HG03457 (cell line): ENCODE data around the gene SPHK1.

Experiments
- ATAC-seq: cut with Tn5 transposase; IDR thresholded peaks from one replicate; pipeline ENCODE4 v1.9.1; 2021; ENCODE audit warnings: moderate number of reproducible peaks; ENCODE audit not compliant: unreplicated experiment

Gene SPHK1

DNA sequence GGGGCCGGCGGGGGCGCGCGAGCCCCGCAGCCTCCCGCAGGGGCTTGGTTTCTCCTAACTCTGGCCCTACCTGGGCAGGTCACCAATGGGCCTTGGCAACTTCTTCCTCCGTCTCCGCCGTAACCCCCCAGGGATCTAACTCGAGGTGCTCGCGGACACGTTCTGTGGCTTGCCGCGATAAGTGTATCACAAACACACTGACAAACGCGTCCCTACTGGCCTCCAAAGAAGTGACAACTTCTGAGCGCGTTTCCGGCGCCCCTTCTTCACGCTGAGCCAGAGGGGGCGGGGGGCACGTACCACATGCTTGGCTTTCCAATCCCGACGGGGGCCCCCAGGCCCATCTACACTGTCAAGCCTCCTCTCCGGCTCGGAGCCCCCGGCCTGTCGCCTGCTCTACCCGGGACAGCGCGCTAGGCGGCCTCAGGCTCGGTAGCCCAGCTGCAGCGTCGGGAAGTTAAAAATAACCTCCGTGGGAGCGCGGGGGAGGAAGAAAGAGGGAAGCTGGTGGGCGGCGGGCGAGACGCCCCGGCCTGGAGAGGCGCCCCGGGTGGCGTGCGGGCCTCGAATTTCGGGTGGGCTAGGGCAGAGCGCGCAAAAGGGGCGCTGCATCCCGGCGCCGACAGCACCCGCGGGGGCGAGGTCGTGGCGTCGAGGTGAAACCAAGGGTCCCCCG lies 725 bp upstream of the SPHK1 start:
- ATAC-seq: no peak

DNA sequence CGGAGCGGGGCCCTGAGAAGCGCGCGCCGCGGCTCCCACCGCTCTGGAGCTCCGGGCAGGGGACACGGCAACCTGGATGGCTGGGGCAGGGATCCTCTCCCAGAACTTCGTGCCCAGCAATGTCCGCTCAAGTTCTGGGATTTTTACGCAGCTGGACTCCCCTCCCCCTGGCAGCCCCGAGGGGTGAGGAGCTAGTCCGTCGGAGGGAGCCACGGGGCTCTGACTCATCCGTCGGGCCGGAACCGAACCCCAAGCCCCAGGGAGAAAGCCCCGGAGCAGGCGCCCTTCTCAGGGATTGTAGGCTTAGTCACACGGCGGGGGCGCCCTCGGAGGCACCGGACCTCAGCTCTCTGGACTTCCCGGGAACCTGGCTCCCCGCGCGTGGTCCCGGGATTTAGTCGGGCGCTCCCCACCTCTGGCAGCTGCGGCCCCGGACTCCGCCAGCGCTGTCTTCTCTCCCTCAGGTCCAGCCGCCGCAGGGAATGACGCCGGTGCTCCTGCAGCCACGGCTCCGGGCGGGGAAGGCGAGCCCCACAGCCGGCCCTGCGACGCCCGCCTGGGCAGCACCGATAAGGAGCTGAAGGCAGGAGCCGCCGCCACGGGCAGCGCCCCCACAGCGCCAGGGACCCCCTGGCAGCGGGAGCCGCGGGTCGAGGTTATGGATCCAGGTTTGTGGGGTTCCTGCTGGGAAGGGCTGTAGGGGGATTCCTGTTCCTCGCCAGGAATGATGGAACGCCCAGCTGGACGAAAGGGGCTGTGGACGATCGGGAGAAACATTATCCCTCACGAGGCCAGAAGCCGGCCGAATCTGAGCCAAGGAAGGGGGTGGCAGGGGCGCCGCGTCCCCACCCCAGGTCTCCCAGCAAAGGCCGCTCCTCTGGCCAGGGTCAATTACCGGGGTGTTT lies 830 bp downstream of the SPHK1 start:
- no peak for ATAC-seq

DNA sequence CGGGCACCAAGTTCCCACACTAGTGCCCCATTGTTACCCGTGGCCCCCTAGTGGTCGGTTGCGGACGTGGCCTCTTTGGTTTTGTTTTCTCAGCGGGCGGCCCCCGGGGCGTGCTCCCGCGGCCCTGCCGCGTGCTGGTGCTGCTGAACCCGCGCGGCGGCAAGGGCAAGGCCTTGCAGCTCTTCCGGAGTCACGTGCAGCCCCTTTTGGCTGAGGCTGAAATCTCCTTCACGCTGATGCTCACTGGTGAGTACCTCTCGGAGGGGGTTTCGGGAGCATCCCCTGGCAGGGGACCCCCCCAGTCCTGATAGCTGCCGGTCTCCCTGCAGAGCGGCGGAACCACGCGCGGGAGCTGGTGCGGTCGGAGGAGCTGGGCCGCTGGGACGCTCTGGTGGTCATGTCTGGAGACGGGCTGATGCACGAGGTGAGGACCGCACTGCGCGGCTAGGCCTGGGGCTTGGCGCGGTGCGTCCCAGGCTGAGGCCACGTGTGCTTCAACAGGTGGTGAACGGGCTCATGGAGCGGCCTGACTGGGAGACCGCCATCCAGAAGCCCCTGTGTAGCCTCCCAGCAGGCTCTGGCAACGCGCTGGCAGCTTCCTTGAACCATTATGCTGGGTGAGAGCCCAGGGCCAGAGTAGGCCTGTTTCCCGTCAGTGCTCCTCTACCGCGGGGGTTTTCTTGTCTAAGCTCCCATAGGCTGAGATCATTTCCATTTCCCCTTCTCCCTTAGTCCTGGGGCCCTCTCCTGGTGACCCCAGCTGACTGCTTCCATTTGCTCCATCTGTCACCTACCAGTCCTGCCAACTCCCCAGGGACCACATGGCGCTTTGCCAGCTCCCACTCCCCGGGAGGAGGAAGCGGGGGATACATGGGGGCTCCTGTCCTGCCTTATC lies 1.7 kb downstream of the SPHK1 start:
- no peak for ATAC-seq

DNA sequence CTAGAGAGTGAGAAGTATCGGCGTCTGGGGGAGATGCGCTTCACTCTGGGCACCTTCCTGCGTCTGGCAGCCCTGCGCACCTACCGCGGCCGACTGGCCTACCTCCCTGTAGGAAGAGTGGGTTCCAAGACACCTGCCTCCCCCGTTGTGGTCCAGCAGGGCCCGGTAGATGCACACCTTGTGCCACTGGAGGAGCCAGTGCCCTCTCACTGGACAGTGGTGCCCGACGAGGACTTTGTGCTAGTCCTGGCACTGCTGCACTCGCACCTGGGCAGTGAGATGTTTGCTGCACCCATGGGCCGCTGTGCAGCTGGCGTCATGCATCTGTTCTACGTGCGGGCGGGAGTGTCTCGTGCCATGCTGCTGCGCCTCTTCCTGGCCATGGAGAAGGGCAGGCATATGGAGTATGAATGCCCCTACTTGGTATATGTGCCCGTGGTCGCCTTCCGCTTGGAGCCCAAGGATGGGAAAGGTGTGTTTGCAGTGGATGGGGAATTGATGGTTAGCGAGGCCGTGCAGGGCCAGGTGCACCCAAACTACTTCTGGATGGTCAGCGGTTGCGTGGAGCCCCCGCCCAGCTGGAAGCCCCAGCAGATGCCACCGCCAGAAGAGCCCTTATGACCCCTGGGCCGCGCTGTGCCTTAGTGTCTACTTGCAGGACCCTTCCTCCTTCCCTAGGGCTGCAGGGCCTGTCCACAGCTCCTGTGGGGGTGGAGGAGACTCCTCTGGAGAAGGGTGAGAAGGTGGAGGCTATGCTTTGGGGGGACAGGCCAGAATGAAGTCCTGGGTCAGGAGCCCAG lies 2.8 kb downstream of the SPHK1 start:
- ATAC-seq: no peak

DNA sequence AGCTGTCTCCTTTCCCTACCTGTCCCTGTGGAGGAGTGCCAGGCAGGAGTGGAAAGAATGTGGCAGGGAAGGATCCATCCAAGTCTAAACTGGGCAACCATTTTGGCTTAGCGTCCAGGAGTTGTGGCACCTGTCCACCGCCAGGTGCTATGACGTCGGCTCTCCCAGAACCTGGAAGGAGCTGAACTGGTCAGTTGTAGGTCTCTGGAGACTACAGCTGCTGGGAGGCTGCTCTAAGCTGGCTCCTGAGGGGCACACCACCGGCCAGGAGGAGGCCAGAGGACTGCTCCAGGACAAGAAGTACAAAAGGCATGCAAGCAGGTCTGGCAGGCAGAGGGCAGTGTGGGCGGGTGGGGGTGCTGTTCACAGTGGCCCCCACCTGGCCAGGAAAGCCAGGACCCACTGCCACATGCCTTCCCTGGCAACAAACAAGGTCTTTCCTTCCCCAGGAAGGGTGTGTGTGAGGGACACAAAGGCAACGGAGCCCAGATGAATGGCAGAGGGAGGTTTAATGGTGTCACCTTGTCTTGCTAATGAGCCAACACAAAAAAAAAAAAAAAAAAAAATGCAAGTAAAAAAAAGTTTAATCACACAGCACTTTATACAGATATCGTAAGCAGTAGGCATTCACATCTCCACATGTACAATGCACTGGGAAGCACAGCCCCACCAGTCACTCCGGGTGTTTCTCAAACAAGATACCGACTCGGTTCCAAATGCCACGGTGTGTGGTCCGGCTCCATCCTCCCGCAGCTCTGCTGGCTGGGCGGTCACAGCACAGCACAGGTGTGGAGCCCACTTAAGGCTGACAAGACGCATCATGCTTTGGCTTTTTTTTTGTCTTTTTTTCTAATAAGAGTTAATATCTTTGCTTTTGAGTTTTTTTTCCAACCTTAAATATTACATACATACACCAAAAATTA lies 4.8 kb downstream of the SPHK1 start:
- ATAC-seq: no peak

DNA sequence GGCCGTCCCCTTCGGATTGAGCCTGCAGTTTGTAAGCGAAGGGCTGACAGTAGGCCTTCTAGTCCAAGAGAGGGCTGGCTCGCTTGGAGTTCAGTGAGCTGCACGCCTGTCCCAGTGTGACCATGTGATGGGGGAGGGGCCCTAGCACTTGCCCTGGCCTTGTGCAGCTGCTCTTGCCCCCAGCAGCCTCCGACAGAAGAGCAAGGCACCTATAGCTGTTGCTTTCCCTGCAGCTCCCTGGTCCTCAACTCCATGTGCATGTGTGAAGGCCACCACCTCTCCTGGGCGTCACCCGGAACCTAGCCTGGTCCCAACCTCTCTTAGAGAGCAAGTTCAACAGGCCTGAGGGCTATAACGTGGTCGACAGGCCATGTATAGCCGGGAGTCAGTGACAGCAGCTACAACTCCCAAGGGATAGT lies 5.6 kb downstream of the SPHK1 start:
- no peak for ATAC-seq

DNA sequence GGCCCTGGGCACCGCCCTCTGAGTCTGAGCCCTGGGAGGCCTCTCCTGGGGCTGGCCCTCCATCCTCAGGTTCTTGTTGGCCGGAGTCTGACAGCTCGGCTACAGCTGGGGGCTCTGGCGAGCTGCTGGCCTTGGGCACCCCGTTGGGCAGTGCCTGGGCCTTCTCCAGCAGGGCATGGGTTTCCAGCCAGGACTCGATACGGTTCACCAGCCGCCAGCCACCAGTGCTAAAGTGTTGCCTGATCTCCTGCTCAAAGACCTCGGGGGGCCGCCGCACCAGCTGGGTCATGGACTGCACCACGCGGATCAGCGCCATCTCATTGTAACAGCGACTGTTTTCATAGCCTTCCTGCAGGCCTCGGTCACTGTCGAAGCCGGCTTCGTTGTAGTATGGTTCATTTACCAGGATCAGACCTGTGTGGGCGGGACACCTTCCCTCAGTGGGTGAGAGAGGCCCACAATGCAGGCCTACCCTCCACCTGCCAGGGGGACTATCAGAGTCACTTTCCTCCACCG lies 6.8 kb downstream of the SPHK1 start:
- ATAC-seq: no peak

DNA sequence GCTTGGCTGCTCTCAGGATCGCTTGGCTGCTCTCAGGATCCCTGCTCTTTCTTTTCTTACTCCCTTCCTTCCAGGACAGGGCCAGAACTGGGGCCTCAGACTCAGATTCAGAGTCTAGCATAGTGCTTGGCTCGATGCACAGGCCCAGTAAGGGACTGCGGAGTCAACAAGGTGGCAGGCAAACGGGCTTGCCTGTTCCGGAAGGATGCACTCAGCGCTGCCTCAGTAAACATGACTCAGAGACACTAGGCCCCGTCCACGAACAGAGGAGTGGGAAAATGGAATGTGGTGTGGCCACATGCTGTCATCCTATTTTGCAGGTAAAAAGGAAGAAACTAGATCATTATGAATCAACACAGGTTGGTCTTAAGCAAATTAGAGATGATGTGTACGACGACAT lies 9.8 kb downstream of the SPHK1 start:
- no peak for ATAC-seq

DNA sequence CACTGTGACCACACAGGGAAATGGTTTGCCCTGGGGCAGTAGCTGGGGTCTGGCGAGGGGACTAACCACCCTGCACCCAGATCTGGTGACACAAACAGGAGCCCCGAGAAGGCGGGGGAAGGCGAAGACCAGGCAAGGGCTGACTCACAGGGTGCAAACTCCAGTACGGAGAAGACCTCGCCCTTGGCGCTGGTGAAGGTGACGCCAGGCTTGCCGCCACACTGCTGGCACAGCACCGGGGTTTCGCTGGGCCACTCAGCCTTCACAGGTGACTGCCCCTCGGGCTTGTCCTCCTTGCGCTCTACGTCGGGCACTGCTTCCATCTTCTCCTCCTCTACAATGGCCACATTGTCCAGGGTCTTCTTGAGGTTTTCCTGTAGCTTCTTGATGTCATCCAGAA lies 11.6 kb downstream of the SPHK1 start:
- no peak for ATAC-seq

DNA sequence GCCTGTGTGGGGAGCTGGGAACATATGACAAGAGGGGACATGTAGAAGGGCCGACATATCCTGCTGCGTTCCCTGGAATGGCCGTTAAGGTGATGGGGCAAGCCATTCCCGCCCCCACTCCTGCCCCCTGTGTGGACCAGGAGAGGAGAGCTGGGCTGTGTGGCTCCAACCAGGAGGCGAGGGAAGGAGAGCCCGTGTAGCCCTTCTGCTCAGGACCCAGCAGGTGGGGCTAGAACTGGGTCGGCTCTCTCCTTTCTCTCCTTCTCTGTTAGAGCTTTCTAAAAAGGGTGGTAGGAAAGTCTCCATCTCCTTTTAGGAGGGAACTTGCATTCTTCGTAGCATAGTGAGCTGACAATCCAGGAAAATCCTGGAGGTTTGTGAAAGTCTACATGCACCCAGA lies 12.8 kb downstream of the SPHK1 start:
- no peak for ATAC-seq

DNA sequence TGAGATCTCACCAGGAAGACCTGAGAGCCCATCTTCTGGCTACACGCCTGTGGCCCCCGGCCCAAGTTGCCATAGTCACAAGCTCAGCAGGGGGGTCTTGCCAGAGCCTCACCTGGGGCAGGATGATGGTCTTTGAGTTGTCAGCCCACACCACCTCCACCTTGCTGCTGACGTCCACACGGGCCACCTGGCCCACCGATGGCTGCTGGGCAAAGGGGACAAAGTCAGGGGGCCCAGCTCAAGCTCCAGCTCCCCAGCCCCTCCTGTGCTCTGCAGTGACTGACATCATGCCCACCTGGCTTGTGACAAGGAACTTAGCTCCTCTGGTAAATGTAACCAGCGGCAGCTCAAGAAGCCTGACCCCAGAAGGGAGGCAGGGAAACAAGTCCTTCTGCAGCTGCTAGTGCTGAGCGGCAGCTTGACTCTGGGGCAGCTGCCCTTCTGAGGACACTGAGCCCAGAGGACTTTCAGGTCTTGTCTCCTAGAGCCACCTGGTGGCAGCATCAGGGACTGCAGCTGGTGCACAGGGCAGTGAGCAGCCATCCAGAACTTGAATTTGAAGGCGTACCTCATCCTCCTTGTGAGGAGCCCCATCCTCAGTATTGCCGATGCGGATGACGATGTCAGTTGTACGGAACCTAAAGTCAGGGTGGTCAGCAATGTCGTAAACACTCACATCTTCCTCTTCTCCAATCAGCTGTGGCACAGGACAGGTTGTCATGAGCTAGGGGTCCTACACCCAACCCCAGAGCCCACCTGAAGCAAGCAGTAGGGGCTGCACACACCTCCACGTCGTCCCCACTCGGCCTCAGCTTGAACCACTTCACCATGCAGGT lies 13.5 kb downstream of the SPHK1 start:
- no peak for ATAC-seq

DNA sequence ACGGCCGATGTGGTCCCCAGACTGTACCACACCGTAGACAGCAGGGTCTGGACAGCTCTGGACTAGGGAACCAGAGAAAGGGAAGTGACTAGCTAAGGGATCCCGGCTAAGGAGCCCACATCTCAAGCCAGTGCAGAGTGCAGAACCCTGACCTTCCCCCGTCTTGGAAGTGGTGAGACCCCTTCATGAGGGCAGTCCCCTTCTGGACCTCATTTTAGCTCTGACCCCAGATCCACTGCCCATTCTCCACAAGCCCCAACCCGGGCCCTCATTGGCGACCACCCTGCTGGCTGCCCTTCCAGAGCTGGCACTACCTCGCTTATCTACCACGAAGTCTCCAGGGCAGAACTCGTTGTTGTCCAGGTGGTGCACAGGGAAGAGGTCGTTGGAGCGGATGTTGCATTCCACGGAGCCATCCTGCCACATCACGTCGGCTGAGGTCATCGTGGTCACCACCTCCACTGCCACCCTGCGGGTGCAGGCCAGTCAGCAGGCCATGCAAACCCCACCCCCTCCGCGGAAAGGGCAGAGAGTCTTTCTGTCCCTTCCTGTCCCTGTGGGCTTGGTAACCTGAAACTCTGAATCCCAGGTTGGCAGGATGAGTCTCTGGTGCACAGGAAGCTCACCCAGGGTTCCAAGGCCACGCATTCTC lies 14.2 kb downstream of the SPHK1 start:
- ATAC-seq: no peak

DNA sequence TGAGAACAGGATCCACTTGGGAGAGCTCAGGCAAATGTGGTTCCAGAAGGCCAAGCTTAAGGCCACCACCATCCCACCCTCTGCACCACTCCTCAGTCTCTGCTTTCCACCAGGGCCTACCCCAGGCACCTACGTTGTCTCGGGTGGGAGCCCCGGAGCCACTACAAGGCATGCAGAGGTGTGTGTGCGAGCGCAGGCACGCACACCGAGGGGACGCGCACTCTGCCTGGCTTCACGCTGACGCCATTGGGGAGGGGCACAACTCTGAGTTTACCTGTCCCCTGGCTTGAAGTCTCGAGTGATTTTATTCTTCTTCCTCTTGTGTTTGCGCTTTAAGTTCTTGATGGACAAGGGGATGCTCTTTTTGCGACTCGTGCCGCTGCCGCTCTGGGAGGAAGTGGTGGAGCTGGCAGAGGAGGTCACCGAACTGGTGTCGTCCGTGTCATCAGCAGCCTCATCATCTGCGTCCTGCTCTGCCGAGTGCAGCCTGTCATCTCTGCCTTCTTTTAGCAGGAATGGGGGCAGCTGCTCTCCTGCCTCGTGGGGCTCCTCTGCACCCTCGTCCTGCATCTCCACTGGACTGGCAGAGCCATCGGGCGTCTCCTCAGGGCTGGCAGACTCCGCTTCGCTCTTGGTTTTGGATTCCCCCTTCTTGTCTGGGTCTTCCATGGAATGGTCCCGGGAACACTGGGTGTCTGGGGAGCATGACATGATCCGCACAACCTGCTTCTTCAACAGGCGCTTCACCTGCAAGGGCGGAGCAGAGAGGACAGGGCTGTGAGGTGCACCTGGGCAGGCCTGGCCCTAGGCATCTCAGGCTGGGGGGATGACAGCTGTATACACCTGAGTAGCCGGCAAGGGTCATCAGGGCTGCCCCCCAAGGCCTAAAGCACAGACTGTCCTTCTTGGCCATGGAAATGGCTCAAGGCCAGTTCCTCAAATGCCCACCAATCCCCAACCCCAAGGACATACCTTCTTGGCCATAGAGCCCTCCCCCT lies 15.1 kb downstream of the SPHK1 start:
- ATAC-seq: no peak

DNA sequence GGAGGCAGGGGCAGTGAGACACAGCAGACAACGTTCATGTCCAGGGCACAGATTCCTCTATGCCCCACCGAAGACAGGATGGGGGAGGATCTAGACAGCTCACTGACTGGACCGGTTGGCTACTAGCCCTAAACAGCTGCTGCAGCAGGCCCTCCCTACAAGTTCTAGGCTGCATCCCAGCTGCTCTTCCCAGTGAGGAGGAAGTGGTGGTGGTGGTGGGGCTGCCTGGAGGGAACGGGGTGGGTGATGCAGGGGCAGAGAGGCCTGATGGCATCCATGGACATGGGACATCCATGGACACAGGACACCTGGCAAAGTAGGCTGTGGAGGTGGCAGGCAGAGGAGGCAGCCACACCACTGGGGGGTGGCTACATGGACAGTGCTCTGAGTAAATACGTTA lies 18.3 kb downstream of the SPHK1 start:
- ATAC-seq: no peak

DNA sequence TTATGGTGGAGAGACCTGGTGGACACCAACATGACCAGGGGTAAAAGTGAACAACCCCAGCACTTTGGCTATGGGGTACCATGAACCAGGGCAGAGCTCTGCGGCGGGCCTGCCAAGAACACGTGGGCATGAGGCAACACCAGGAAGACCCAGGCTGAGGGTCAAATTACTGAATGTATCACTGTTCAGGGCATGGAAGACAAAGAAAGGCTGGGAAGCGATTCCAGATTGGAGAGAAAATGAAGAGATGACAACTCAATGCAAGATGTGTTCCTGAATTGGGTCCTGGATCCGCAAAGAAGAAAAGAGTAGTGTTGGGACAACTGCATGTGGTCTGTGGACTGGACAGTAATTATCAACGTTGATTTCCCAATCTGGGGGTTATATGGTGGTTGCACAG lies 19.8 kb downstream of the SPHK1 start:
- ATAC-seq: no peak

DNA sequence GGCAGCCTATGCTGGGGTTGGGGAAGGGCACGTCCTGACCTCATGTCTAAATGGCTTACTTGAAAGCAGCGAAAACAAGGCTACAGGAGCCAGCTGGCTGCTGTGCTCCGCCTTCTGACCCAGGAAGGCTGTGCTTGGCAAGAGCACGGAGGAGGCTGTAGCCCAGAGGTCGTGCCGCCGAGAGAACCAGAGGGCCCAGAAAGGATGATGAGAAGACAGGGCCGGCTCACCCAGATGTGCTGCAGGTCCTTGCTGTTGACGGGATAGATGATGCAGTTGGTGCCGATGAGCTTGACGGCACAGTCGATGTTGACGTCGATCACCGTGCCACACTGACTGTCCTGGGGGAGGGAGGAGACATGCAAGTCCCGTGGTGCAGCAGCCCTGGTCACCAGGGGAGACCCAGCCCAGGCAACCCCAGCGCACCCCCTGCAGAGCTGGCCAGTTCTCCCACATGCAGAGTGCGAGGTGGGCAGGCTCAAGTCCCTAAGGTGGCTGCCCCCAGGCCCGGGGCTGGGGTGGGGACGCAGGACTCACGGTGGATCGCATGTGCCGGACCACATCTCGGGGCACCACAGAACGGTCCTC lies 20.7 kb downstream of the SPHK1 start:
- ATAC-seq: no peak
